A673 (cell line): ENCODE data around the gene EYS. TPM values are rescaled to one million over a fixed set of nuclear protein-coding genes. Genes with fewer than 3 reads are reported as not detected.

ENCODE experiments used
- BruUV-seq: library from RNA; stranded (reverse); fragments of 400-500 nt; replicated peaks from 2 replicates; lab custom pipeline; 2021; lab: Mats Ljungman, UMichigan
- CTCF ChIA-PET: fragments of 300-600 bp; sonication (Branson Sonifier 250); formaldehyde crosslinking; loops from one replicate; lab custom pipeline; 2022; ENCODE audit warnings: antibody characterized with exemption; lab: Charles Lee
- POLR2A ChIA-PET: fragments of 300-600 bp; sonication (Branson Sonifier 250); formaldehyde crosslinking; loops from one replicate; lab custom pipeline; 2022; ENCODE audit warnings: antibody characterized with exemption; ENCODE audit not compliant: low non-redundant PET; lab: Charles Lee
- DNase-seq: peaks from one replicate; pipeline ENCODE4 v3.0.0-alpha.2; 2015; ENCODE audit warnings: low spot score
- H3K27ac ChIP-seq: fragments of 200-600 bp; sonication (generic); 2 replicates; pipeline ENCODE4 v1.5.1; 2016; ENCODE audit warnings: mixed run types, low read depth, mild to moderate bottlenecking, mixed read lengths, antibody characterized with exemption, low read length; ENCODE audit not compliant: poor library complexity, severe bottlenecking
- H3K27me3 ChIP-seq: fragments of 200-600 bp; sonication (generic); replicated peaks from 2 replicates; pipeline ENCODE4 v1.6.1; 2017; ENCODE audit warnings: mixed run types, low read depth, mild to moderate bottlenecking, mixed read lengths, antibody characterized with exemption, low read length; ENCODE audit not compliant: insufficient read depth, poor library complexity
- H3K36me3 ChIP-seq: fragments of 200-600 bp; sonication (generic); 2 replicates; pipeline ENCODE4 v1.6.1; 2016; ENCODE audit warnings: mixed run types, mild to moderate bottlenecking, mixed read lengths, antibody characterized with exemption, low read length; ENCODE audit not compliant: insufficient read depth, poor library complexity, severe bottlenecking
- H3K4me1 ChIP-seq: fragments of 200-600 bp; sonication (generic); 2 replicates; pipeline ENCODE4 v1.6.1; 2017; ENCODE audit warnings: mixed run types, mild to moderate bottlenecking, mixed read lengths, antibody characterized with exemption, low read length; ENCODE audit not compliant: insufficient read depth, poor library complexity, severe bottlenecking
- H3K4me3 ChIP-seq: fragments of 200-600 bp; sonication (generic); 2 replicates; pipeline ENCODE4 v1.5.1; 2016; ENCODE audit warnings: low read depth, mixed run types, mild to moderate bottlenecking, mixed read lengths, low read length; ENCODE audit not compliant: poor library complexity, severe bottlenecking
- H3K9me3 ChIP-seq: fragments of 200-600 bp; sonication (generic); 2 replicates; pipeline ENCODE4 v1.6.1; 2016; ENCODE audit warnings: mixed run types, low read depth, mild to moderate bottlenecking, mixed read lengths, antibody characterized with exemption, low read length; ENCODE audit not compliant: poor library complexity, severe bottlenecking
- CTCF ChIP-seq: fragments of 300-800, 200-600 bp; sonication (generic); conservative IDR thresholded peaks from 2 replicates; pipeline ENCODE4 v1.5.1; 2017; ENCODE audit warnings: low read depth, mild to moderate bottlenecking, antibody characterized with exemption, low read length, moderate library complexity, mixed read lengths
- EZH2 ChIP-seq: fragments of 200-600 bp; sonication (generic); IDR thresholded peaks from 2 replicates; pipeline ENCODE4 v1.6.1; 2017; ENCODE audit warnings: borderline replicate concordance, low read depth, mild to moderate bottlenecking, mixed read lengths, antibody characterized with exemption, low read length; ENCODE audit not compliant: poor library complexity, severe bottlenecking
- intact Hi-C: fragments of 100-400 bp; cut with micrococcal nuclease; formaldehyde crosslinking; loops from one replicate; pipeline ENCODE4 v1.10.0; 2022; ENCODE audit not compliant: unreplicated experiment
- total RNA-seq: library from RNA; stranded (reverse); gene quantifications from 2 replicates; pipeline ENCODE4 v1.2.3, GENCODE V29; 2021

Gene EYS
- total RNA-seq, 1 experiment from 2014 or later: 0.47 TPM

GRCh38 chr6:65557224-65557623 is 149.8 kb downstream of the EYS start:
- BruUV-seq: no TSS peak
- Histone ChIP-seq H3K4me3 (no peak overlapping the region), H3K9me3 (no peaks in the 10 kb centered on the region), H3K27ac (no peak overlapping the region), H3K36me3 (no peaks in the 10 kb centered on the region), H3K27me3 (no peaks in the 10 kb centered on the region), H3K4me1 (no peaks in the 10 kb centered on the region)
- intact Hi-C loops: no loop called here
- POLR2A ChIA-PET: no interaction called here
- TF ChIP-seq EZH2: no peak
- DNase-seq: no peak
- CTCF ChIA-PET: no interaction called here

DNA sequence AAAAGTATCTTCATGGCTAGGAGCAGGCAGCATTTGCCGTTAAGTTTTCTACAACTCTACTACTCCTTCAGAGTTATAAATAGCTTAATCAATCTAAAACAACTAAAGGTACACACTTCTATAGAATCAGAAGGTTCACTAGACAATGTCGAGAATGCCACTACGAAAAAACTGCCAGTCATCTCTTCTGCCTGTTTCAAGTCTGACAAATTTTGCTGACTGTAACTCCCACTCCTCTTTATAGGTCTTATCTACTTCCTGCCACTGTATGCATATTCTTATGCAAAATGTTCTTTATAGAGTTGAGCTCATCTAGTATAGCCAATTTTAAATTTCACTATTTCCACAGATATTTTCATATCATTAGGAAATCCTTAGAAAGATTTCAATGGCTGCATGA is 160.1 kb downstream of the EYS start:
- no peaks in the 10 kb centered on the region for H3K27me3 ChIP-seq
- TF ChIP-seq EZH2 (no peak), CTCF (no peak)
- intact Hi-C loops: no loop called here
- POLR2A ChIA-PET: no interaction called here
- no peaks in the 10 kb centered on the region for H3K36me3 ChIP-seq
- no peak overlapping the region for H3K4me3 ChIP-seq
- no TSS peak for BruUV-seq
- CTCF ChIA-PET: no interaction called here
- no peak for DNase-seq
- H3K27ac ChIP-seq: no peak overlapping the region
- H3K9me3 ChIP-seq: no peaks in the 10 kb centered on the region
- H3K4me1 ChIP-seq: no peaks in the 10 kb centered on the region

GRCh38 chr6:65545920-65546319 is 161.1 kb downstream of the EYS start:
- ChIA-PET CTCF (no interaction called here), POLR2A (no interaction called here)
- H3K36me3 ChIP-seq: no peaks in the 10 kb centered on the region
- H3K4me1 ChIP-seq: no peaks in the 10 kb centered on the region
- no peak overlapping the region for H3K4me3 ChIP-seq
- no peaks in the 10 kb centered on the region for H3K9me3 ChIP-seq
- no TSS peak for BruUV-seq
- no peak overlapping the region for H3K27ac ChIP-seq
- intact Hi-C loops: no loop called here
- TF ChIP-seq EZH2 (no peak), CTCF (no peak)
- H3K27me3 ChIP-seq: no peaks in the 10 kb centered on the region
- DNase-seq: no peak

- no peak for TF ChIP-seq CTCF
- TF ChIP-seq EZH2: no peak
- no peak overlapping the region for H3K27ac ChIP-seq
- CTCF ChIA-PET: no interaction called here
- H3K9me3 ChIP-seq: no peaks in the 10 kb centered on the region
- H3K4me1 ChIP-seq: no peaks in the 10 kb centered on the region
- no peaks in the 10 kb centered on the region for H3K27me3 ChIP-seq
- no peaks in the 10 kb centered on the region for H3K36me3 ChIP-seq
- intact Hi-C loops: no loop called here
- BruUV-seq: no TSS peak
- no peak overlapping the region for H3K4me3 ChIP-seq
- no peak for DNase-seq
- POLR2A ChIA-PET: no interaction called here
Observed at GRCh38 chr6:65538644-65539043, 168.4 kb downstream of the EYS start.
